Measurements from ENCODE around the gene DGKI.
"Not testable (repeated sequence)": the region's sequence is repeated elsewhere in the genome, so short reads cannot be mapped to it uniquely, and the experiment has no call there.

Gene DGKI

DNA sequence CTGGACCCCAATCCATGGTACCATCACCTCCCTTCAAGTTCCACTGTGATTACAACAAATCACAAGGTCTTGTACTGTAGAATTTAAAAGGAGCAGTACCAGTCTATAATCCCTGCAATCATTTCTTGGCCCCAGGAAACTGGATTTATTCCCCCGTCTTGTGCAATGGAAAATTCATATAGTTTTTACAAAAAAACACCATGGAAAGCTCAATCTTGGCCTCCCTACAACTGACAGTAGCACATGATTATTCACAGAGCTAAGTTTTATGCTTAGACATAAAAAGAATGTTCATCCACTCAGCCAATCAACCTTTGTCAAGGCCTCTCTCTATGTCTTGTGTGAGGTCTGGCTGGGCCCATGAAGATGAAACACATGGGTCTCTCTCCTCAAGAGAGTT, 10.2 kb downstream of the DGKI start:
- TF ChIP-seq CTCF (IDR thresholded peaks at IDR 0.05; ENCODE audit: control insufficient read depth, extremely low read depth, insufficient read depth) = no peak
- H3K4me3 ChIP-seq (ENCODE audit: low read depth, low read length) = no peak overlapping the region
- DNase-seq (ENCODE audit: low read depth) = no peak

DNA sequence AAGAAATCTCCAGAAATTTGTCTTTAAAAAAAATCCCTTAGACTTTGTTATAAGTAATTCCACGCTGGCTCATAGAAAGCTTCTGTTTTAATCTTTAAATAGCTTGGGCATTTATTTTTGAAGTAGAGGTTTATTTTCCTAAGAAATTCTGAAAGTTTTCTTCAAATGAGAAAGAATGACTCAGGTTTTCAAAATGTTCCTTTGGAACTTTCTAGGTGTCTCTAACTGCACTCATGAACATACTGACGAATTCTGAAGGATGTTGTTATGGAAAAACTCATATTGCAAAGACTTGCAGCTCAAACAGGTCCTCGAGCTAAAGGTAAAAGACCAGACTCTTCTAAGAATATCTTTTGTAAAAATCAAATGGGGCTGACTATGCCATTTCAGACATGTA, 10.7 kb downstream of the DGKI start:
- no peak for TF ChIP-seq CTCF (IDR thresholded peaks at IDR 0.05; ENCODE audit: control insufficient read depth, extremely low read depth, insufficient read depth)
- no peak for DNase-seq (ENCODE audit: low read depth)
- no peak overlapping the region for H3K4me3 ChIP-seq (ENCODE audit: low read depth, low read length)

- no peak overlapping the region for H3K4me3 ChIP-seq (ENCODE audit: low read depth, low read length)
- TF ChIP-seq CTCF (IDR thresholded peaks at IDR 0.05; ENCODE audit: control insufficient read depth, extremely low read depth, insufficient read depth) = no peak
- DNase-seq (ENCODE audit: low read depth) = no peak
These were observed 11.2 kb downstream of the DGKI start for GRCh38 chr7:137835486-137836112.

DNA sequence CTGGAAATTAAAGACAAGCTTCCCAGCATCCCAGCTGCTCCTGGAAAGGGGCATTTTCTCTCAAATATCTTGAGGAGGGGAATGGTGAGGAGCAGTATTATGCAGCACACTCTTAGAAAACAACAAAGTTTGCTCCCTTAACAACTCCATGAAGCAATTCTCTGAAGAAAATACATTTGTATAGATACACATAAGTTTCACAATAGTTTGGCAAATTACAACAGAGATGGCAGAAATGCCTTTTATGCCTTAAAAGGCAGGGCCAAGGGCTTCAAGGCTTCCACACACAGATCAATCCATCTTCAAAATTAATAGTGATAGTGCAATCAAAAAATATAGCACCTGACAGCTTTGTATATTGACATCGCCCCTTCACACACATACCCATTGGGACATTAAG, 12.2 kb downstream of the DGKI start:
- H3K4me3 ChIP-seq (ENCODE audit: low read depth, low read length) = no peak overlapping the region
- no peak for TF ChIP-seq CTCF (IDR thresholded peaks at IDR 0.05; ENCODE audit: control insufficient read depth, extremely low read depth, insufficient read depth)
- no peak for DNase-seq (ENCODE audit: low read depth)

DNA sequence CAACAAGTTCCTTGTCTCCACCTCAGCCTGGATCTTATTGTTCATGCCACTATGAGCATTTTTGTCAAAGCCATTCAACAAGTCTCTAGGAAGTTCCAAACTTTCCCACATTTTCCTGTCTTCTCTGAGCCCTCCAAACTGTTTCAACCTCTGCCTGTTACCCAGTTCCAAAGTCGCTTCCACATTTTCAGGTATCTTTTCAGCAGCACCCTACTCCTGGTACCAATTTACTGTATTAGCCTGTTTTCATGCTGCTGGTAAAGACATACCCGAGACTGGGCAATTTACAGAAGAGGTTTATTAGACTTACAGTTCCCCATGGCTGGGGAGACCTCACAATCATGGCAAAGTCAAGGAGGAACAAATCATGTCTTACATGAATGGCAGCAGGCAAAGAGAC, 13.8 kb downstream of the DGKI start:
- not testable (repeated sequence) for H3K4me3 ChIP-seq (ENCODE audit: low read depth, low read length); DNase-seq (ENCODE audit: low read depth)

- DNase-seq (ENCODE audit: low read depth) = no peak
- TF ChIP-seq CTCF (IDR thresholded peaks at IDR 0.05; ENCODE audit: control insufficient read depth, extremely low read depth, insufficient read depth) = no peak
- H3K4me3 ChIP-seq (ENCODE audit: low read depth, low read length) = no peak overlapping the region
These were observed 14.4 kb downstream of the DGKI start for GRCh38 chr7:137832382-137832781.

- not testable (repeated sequence) for DNase-seq (ENCODE audit: low read depth); H3K4me3 ChIP-seq (ENCODE audit: low read depth, low read length)
These were observed 15.2 kb downstream of the DGKI start for GRCh38 chr7:137831555-137831954.

DNA sequence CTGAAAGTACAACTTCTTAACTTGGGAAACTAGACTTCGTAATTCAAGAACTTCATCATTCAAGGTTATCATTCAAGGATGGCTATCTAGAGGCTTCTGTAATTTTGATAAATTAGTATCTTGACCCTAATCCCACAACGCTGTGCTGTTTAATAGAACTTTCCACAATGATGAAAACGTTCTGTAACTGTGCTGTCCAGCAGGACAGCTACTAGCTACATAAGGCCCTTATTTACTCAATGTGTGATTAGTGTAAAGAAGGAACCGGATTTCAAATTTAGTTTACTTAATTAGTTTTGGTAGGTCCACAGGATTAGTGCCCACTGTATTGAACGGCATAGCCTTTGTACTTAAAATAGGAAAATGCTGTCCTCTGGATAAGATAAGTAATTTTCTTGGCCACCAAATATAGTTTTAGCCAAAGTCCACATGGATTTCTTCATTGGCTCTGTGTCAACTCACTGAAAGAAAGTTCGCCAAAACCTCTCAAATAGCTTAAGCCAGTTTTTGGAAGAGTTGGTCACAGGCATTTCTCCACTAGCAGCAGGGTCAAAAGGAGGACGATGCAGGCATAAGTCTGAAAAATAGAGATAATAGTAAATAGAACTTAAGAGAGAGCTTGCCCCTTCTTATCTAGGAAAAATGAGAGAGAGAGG, 17.3 kb downstream of the DGKI start:
- H3K4me3 ChIP-seq (ENCODE audit: low read depth, low read length) = no peak overlapping the region
- no peak for TF ChIP-seq CTCF (IDR thresholded peaks at IDR 0.05; ENCODE audit: control insufficient read depth, extremely low read depth, insufficient read depth)
- no peak for DNase-seq (ENCODE audit: low read depth)
